NCI-H1436 (cell line): ENCODE measurements around the gene CAMK2B.
A peak's percentile ranks its signal among the peaks of the same experiment; 100 is the strongest.
"Not testable (repeated sequence)": the region's sequence is repeated elsewhere in the genome, so short reads cannot be mapped to it uniquely, and the experiment has no call there.

Source experiments
- DNase-seq: peaks from one replicate; lab custom pipeline; 2025; lab: John Stamatoyannopoulos, UW

CAMK2B gene

DNA sequence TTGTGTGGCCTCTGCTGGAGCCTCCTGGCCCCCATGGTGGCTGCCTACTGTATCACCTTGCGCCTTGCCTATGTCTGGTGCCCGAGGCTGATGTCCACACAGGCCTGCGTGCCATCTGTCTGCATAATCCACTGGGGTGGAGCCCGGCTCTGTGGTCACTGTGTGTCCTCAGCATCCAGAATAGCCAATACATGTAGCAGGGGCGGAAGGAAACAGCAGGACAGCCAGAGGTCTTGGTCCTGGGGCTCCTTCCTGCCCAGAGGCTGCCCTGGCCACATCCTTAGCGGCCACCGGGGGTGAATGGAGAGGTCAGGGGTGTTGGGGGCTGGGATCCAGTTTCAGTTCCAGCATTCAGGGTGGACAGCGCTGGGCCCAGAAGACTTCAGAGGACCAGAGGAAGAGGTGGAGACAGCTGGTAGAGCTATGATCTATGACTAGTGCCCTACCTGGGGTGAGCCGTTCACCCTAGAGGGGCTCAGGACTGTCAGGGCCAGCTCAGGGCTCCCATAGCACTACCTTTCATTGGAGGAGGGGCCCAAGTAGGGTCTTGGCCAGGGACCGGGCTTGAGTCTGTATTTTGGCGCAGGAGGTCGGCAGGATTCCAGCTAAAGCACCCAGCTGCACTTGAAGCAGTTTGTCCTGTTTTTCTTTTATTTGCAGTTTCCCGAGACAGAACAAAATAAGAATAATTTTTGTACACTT, 108.7 kb downstream of the CAMK2B start:
- DNase-seq = no peak

- DNase-seq = peak; percentile 47
Observed at GRCh38 chr7:44216019-44216418, 109.4 kb downstream of the CAMK2B start.

DNA sequence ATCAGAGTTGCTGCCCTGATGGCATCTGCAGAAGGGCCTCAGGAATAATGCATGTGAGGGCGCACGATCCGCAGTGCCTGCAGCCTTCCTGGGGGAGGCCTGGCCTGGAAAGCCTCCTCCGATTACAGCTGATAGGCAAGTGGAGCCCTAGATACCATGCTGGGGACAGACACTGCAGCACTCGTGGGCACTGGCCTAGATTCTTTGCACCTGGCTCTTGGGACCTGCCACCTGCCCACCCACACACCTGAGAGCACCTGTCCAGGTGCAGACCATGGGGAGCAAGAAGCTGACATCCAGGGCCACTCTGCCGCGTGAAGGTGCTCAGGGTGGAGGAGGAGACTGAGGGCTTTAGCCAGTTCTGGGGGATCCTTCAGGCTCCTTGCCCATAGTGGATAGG, 109.9 kb downstream of the CAMK2B start:
- no peak for DNase-seq

- DNase-seq = no peak
Observed at GRCh38 chr7:44213877-44214388, 111.5 kb downstream of the CAMK2B start.

GRCh38 chr7:44213206-44213876, 112.1 kb downstream of the CAMK2B start:
- DNase-seq = no peak

DNA sequence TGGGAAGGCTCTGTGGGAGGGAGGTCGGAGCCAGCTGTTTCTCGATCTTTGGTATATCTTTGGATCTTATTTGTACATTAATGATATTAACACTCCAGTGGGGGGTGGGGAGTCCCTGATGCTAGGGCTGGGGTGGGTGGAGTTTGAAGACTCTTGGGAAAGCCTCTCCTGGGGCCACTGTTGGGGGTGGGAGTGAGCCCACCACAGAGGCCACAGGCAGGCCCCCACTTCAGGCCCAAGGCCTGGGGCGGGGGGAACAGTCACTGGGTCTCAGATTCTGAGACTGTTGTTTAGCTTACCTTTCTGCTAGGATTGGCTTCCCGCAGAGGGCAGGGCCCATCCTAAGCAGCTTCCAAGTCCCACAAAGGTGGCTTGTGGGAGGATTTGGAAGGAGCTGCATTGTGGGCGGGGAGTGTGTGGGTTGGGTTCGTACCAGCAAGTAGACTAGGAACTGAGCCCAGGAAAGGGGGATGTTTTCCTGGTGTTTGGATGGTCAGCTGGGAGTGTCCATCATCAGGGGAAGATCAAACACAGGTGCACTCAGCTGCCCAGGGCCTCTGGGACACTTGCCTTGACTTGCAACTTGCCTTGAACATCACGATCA, 112.7 kb downstream of the CAMK2B start:
- DNase-seq = no peak

DNA sequence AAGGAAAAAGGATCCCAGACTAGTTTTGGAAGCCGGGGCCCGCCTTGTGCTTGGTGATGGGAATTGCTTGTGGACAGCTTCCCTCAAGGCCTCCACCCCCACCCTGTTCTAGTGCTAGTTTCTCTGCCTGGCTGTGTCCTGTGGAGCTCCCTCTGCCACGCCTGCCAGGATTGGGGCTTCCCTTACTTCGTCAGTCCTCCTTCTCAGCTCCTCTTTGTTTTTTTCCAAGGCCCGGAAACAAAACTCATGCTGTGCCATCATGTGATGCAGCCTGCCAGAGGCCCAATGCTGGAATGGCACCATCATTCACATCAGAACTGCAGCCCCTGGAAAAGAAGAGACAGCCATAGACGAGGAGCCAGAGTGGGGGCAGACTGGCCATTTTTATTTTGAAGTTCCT, 113.4 kb downstream of the CAMK2B start:
- DNase-seq = no peak

DNA sequence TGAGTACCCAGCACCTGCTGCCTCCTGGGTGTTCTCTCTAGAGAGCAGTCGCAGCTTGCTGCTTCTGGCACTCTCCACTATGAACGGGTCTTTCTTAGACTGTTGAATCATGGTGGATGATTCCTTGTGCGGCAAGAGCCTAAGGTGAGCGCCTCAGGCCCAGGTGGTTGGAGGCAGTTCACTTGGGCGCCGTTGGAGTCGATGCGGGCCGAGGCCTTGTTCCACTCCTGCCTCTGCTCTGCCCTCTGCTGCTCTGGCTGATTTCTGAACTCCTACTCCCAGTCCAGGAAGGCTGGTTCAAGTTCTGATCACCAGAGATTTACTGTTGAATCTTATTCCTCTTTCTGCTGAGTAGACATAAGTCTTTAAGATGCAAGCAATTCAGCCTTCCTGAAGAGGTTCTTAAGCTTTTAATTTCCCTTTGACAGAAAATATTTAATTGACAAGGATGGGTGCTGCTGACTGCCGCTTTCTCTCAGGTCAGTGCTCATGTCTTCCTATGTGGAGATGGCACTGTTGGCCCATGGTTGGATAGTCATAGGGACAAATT, 114.2 kb downstream of the CAMK2B start:
- no peak for DNase-seq

DNA sequence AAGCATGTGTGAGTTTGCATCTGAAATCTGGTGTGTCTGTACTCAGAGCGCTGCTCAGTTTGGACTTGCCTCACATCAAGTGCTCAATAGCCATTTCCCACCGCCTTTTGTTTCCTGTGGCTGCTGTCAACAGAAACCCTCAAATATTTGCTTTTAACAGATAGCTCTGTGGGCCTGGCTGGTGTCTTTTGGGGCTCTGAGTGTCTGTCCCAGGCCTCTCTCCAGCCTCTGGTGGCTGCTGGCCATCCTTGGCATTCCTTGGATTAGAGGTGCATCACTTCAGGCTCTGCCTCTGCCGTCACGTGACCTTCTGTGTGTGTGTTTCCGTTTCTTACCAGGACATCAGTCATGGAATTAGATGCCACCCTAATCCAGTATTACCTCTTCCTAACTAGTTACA, 115.3 kb downstream of the CAMK2B start:
- no peak for DNase-seq

GRCh38 chr7:44208085-44208484, 117.3 kb downstream of the CAMK2B start:
- DNase-seq = no peak

- no peak for DNase-seq
Observed at GRCh38 chr7:44206008-44206407, 119.4 kb downstream of the CAMK2B start.

DNA sequence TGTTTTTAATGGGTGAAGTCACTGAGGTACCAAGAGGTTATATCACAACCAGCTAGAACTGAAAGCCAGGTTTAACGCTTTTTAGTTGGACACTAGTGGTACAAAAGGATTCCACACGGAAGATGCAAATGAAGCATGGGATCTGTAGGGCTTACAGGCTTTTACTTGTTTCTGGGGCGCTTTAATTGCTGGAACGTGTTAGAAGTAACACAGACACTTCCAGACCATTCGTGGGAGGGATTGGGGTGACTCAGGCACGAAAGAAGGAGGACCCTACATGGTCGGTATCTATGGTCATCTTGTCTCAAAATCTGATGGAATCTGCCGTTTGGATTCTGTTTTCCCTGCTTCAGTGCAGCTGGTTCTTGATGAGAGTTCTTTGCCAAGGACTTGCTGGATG, 123.6 kb downstream of the CAMK2B start:
- DNase-seq = no peak

DNA sequence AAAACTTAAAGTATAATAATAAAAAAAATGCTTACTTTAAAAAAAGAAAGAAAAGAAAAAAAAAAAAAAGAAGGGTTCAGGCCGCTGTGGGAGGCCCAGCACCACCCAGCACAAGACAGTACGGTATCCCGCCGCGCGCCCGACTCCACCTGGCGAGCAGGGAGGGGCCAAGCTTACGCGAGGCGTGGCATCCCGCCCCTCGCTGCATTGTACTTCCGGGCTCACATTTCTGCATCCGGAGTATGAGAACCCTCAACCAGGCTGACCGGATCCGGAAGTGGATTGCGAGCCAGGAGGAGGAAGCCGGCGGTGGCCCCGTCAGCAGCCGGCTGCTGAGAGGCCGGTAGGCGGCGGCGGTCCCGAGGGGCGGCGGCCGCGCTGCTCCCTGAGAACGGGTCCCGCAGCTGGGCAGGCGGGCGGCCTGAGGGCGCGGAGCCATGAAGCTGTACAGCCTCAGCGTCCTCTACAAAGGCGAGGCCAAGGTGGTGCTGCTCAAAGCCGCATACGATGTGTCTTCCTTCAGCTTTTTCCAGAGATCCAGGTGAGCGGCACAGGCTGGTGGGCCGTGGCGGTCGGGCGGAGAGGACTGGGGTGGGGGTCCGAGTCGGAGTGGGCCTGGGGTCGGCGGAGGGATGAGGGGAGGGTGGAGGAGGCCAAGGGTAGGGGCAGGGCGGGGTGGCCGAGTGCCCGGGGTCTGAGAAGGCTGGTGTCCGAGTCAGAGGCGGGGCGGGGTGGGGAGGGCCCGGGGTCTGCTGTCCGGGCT, 124.5 kb downstream of the CAMK2B start, which contains the start of gene YKT6:
TSS of gene YKT6 (plus strand) at position 280 of the 763 bp plus-strand sequence. CDS start at position 438, 158 bp downstream.
- peak; percentile 94 for DNase-seq

DNA sequence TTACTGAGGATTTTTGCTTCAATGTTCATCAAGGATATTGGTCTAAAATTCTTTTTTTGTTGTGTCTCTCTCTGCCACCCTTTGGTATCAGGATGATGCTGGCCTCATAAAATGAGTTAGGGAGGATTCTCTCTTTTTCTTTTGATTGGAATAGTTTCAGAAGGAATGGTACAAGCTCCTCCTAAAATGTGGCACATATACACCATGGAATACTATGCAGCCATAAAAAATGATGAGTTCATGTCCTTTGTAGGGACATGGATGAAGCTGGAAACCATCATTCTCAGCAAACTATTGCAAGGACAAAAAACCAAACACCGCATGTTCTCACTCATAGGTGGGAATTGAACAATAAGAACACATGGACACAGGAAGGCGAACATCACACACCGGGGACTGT, 125.2 kb downstream of the CAMK2B start:
- DNase-seq = not testable (repeated sequence)

DNA sequence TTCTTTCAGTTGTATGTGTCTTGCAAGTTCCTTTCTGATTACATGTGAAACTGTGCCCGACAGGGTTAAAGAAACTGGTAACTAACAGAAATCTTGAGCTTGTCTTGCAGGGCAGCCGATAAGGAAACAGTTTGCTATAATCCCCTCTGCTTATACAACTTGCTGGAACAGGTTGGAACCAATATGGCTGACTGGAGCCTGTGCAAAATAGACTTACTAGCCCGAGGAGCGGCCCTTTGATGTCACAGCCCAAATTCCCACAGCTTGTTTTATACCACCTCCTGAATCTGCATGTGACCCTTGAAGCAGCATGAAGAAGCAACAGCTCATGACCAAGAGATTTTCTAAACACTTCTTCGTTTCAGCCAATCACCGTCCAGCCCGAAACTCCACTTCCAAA, 127.9 kb downstream of the CAMK2B start:
- no peak for DNase-seq

GRCh38 chr7:44196450-44196872, 128.9 kb downstream of the CAMK2B start:
- no peak for DNase-seq

DNA sequence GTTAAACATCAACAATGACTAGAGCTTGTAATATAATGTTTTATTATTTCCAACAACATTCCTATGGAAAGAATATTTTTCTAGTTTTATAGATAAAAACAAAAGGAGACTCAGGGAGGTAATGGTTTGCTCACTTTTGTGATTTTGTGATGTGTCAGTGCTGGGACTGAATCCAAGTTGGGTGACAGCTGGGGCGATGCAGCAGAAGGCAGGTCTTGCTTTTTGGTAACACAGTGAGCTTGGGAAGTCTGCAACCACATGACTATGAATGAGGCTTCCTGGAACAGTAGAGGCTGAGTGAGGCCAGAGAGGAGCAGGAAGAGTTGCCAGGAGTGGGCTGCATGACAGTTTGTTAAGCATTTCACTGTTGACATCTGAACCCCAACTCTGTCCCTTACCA, 129.5 kb downstream of the CAMK2B start:
- no peak for DNase-seq

DNA sequence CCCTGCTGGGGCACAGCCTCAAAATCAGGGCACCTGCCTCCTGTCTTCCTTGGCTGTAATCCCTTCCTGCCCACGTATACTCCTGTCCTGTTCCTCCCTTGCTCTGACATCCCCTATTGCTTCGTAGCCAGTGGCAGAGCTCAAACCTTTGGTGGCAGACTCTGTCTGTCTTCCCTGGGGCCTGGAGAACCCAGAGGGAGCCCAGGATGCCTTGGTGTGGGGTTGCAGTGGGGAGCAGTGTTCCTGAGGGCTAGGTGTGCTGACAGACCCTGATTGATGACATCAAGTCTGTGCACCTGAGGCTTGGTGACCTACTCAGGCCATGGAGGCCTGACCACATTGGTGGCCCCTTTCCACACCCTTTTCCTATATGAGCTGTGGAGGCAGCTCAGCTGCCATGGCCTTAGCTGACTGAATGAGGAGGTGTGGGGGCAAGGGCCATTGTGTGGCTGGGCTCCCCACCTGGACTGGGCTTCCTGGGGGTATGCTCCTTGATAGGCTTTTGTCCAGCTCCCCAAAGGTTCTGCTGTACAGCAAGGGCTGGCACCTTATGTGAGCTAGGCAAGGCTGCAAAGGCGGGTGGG, 130.7 kb downstream of the CAMK2B start:
- no peak for DNase-seq

DNA sequence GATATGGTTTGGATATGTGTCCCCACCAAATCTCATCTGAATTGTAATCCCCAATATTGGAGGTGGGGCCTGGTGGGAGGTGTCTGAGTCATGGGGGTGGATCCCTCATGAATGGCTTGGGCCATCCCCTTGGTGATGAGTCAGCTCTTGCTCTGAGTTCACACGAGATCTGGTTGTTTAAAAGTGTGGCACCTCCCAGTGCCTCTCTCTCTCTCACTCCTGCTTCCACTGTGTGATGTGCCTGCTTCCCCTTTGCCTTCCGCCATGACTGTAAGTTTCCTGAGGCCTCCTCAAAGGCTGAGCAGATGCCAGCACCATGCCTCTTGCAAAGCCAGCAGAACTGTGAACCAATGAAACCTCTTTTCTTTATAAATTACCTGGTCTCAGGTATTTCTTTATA, 131.3 kb downstream of the CAMK2B start:
- no peak for DNase-seq

DNA sequence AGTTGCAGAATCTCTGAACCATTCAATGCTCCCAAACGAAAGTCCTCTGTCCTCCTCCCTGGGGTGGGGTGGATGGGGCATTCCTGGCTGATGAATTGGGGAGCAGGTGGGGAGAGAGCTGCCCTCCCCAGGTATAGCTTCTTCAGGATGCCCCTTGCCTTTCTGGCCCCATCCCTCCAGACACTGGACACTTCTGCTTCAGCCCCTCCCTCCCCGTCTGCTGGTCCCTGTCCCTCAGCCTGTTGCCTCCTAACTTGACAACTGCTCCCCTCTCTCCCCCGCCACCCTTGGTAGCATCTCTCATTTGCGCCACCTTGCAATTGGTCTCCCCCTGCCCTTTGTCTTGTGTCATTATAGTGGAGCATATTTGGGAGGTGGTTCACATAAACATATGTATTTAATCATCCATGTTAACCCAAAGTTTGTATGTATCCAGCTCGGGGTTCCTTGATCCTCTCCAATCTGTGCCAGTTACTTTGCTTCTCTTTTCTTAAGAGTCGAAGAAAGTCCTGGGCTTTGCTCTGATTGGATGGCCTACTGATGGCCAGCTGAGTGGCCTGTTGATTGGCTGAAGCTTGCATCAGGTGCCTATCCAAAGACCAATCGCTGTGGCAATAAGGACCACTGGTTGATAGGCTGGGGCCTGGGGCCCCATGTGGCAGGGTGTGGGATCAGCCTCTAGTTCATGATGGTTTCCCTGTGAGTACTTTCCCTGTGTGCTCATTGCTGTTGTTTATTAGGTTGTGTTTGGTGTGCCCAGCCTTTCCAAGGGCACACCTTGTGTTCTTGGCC, 132.2 kb downstream of the CAMK2B start:
- DNase-seq = no peak

- DNase-seq = no peak
Observed at GRCh38 chr7:44191171-44191570, 134.2 kb downstream of the CAMK2B start.
